ENCODE data around the gene DNAJC13.

DNA sequence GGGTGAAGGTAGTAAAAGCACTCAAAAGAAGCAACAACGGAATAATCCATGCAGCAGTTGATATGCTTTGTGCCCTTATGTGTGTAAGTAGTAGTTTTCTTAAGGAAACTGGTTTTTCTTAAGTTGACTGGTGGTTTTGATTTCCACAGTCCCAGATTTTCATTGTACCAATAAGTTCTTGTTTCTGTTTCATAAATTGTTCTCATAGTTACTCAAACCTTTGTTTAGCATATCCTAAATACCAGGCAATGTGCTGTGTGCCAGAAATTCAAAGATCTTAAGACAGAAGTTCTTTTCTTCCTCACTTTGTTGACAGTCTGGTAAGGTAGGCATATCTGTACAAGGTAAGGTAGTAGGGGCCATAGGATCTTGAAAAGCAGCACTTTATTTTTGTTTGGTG, 40.0 kb downstream of the DNAJC13 start:
- TF ChIP-seq GATA3 (IDR thresholded peaks at IDR 0.05; ENCODE audit: low read depth, low read length) (no peak), GATA2 (IDR thresholded peaks at IDR 0.05; ENCODE audit: low read depth, low read length) (no peak)

All from SH-SY5Y (cell line).